H9 (cell line): ENCODE data around the gene COL28A1. TPM values are rescaled to one million over a fixed set of nuclear protein-coding genes. Genes with fewer than 3 reads are reported as not detected.

Experiments used
- DNase-seq: peaks from one replicate; pipeline ENCODE4 v3.0.0-alpha.2; 2017
- H2AFZ ChIP-seq: one replicate; pipeline ENCODE4 v1.6.1; 2013; ENCODE audit warnings: mild to moderate bottlenecking, low read length, control low read depth, moderate library complexity
- H2AK5ac ChIP-seq: 2 replicates; pipeline ENCODE4 v1.6.1; 2013; ENCODE audit warnings: low read length, control low read depth, mixed read lengths; ENCODE audit not compliant: insufficient read length
- H2BK120ac ChIP-seq: one replicate; pipeline ENCODE4 v1.6.1; 2013; ENCODE audit warnings: low read depth, mild to moderate bottlenecking, low read length, control low read depth, inconsistent platforms; ENCODE audit not compliant: poor library complexity, severe bottlenecking
- H2BK12ac ChIP-seq: 2 replicates; pipeline ENCODE4 v1.6.1; 2013; ENCODE audit warnings: low read length, control low read depth, mixed read lengths, low read depth; ENCODE audit not compliant: insufficient read length
- H2BK15ac ChIP-seq: 2 replicates; pipeline ENCODE4 v1.6.1; 2013; ENCODE audit warnings: low read depth, low read length, control low read depth
- H2BK20ac ChIP-seq: one replicate; pipeline ENCODE4 v1.6.1; 2013; ENCODE audit warnings: low read depth, mild to moderate bottlenecking, low read length, control low read depth, inconsistent platforms; ENCODE audit not compliant: poor library complexity, severe bottlenecking
- H2BK5ac ChIP-seq: 2 replicates; pipeline ENCODE4 v1.6.1; 2013; ENCODE audit warnings: low read length, control low read depth, mixed read lengths; ENCODE audit not compliant: insufficient read length
- H3K14ac ChIP-seq: 2 replicates; pipeline ENCODE4 v1.6.1; 2013; ENCODE audit warnings: low read length, control low read depth; ENCODE audit not compliant: insufficient read depth
- H3K18ac ChIP-seq: 2 replicates; pipeline ENCODE4 v1.6.1; 2013; ENCODE audit warnings: low read depth, mild to moderate bottlenecking, mixed read lengths, low read length, control low read depth; ENCODE audit not compliant: insufficient read length
- H3K23ac ChIP-seq: 2 replicates; pipeline ENCODE4 v1.6.1; 2013; ENCODE audit warnings: low read length, control low read depth, mixed read lengths, low read depth; ENCODE audit not compliant: insufficient read length
- H3K23me2 ChIP-seq: 2 replicates; pipeline ENCODE4 v1.6.1; 2013; ENCODE audit warnings: low read depth, mild to moderate bottlenecking, mixed read lengths, low read length, control low read depth; ENCODE audit not compliant: insufficient read length, poor library complexity, severe bottlenecking
- H3K27ac ChIP-seq: 2 replicates; pipeline ENCODE4 v1.5.1; 2013; ENCODE audit warnings: low read length, control low read depth, mixed read lengths, low read depth; ENCODE audit not compliant: insufficient read length
- H3K27me3 ChIP-seq: 2 replicates; pipeline ENCODE4 v1.6.1; 2013; ENCODE audit warnings: low read length, control low read depth, inconsistent platforms; ENCODE audit not compliant: insufficient read depth
- H3K4ac ChIP-seq: 2 replicates; pipeline ENCODE4 v1.6.1; 2013; ENCODE audit warnings: low read depth, mild to moderate bottlenecking, control low read depth, inconsistent platforms, low read length, moderate library complexity
- H3K4me1 ChIP-seq: 2 replicates; pipeline ENCODE4 v1.6.1; 2013; ENCODE audit warnings: low read length, control low read depth, inconsistent platforms; ENCODE audit not compliant: insufficient read depth
- H3K4me2 ChIP-seq: 2 replicates; pipeline ENCODE4 v1.6.1; 2013; ENCODE audit warnings: low read length, control low read depth, mixed read lengths; ENCODE audit not compliant: insufficient read length, insufficient read depth
- H3K56ac ChIP-seq: 2 replicates; pipeline ENCODE4 v1.6.1; 2013; ENCODE audit warnings: low read depth, mild to moderate bottlenecking, mixed read lengths, low read length, control low read depth; ENCODE audit not compliant: insufficient read length
- H3K79me1 ChIP-seq: 2 replicates; pipeline ENCODE4 v1.6.1; 2013; ENCODE audit warnings: low read depth, mild to moderate bottlenecking, moderate library complexity, low read length, control low read depth, inconsistent platforms; ENCODE audit not compliant: insufficient read depth, poor library complexity, severe bottlenecking
- H3K79me2 ChIP-seq: 2 replicates; pipeline ENCODE4 v1.6.1; 2013; ENCODE audit warnings: low read length, control low read depth, inconsistent platforms; ENCODE audit not compliant: insufficient read depth
- H3K9ac ChIP-seq: 2 replicates; pipeline ENCODE4 v1.6.1; 2013; ENCODE audit warnings: low read length, control low read depth, mixed read lengths; ENCODE audit not compliant: insufficient read length; ENCODE audit errors: extremely low read depth
- H3K9me3 ChIP-seq: one replicate; pipeline ENCODE4 v1.6.1; 2013; ENCODE audit warnings: low read depth, low read length, inconsistent platforms; ENCODE audit not compliant: control insufficient read depth
- H3T11ph ChIP-seq: one replicate; pipeline ENCODE4 v1.6.1; 2013; ENCODE audit warnings: mild to moderate bottlenecking, low read length, control low read depth, inconsistent platforms
- H4K20me1 ChIP-seq: one replicate; pipeline ENCODE4 v1.6.1; 2013; ENCODE audit not compliant: control insufficient read depth, insufficient read length, insufficient read depth
- H4K5ac ChIP-seq: 2 replicates; pipeline ENCODE4 v1.6.1; 2013; ENCODE audit warnings: low read depth, mild to moderate bottlenecking, mixed read lengths, low read length, control low read depth; ENCODE audit not compliant: insufficient read length
- H4K8ac ChIP-seq: replicated peaks from 2 replicates; pipeline ENCODE4 v1.6.1; 2013; ENCODE audit warnings: low read length, control low read depth, mixed read lengths, low read depth; ENCODE audit not compliant: insufficient read length
- H4K91ac ChIP-seq: 2 replicates; pipeline ENCODE4 v1.6.1; 2013; ENCODE audit warnings: low read depth, mild to moderate bottlenecking, moderate library complexity, mixed read lengths, low read length, control low read depth; ENCODE audit not compliant: insufficient read length
- H3K27ac Mint-ChIP-seq, 3 experiments: 2 replicates in 2 of 3; 3 replicates in 1 of 3; pipeline ENCODE4 v1.8.0; 2020 to 2021; ENCODE audit warnings: mixed read lengths in 3 of 3, mild to moderate bottlenecking in 1 of 3, moderate library complexity in 1 of 3
- H3K27me3 Mint-ChIP-seq: 2 replicates; pipeline ENCODE4 v1.8.0; 2021; ENCODE audit warnings: low read depth, mild to moderate bottlenecking, moderate library complexity, mixed read lengths
- H3K36me3 Mint-ChIP-seq, 3 experiments: 2 replicates in 2 of 3; 3 replicates in 1 of 3; pipeline ENCODE4 v1.8.0; 2020 to 2021; ENCODE audit warnings: low read depth in 3 of 3, mixed read lengths in 3 of 3; ENCODE audit not compliant: insufficient read depth in 1 of 3
- H3K4me1 Mint-ChIP-seq, 2 experiments: 2 replicates each; pipeline ENCODE4 v1.8.0; 2020; ENCODE audit warnings: mixed read lengths in 2 of 2
- H3K4me3 Mint-ChIP-seq, 2 experiments: 2 replicates in 1 of 2; 3 replicates in 1 of 2; pipeline ENCODE4 v1.8.0; 2020 to 2021; ENCODE audit warnings: mild to moderate bottlenecking in 2 of 2, mixed read lengths in 2 of 2, moderate library complexity in 1 of 2
- H3K9me3 Mint-ChIP-seq, 2 experiments: 2 replicates in 1 of 2; 3 replicates in 1 of 2; pipeline ENCODE4 v1.8.0; 2020; ENCODE audit warnings: mild to moderate bottlenecking in 2 of 2, mixed read lengths in 2 of 2, moderate library complexity in 1 of 2
- WGBS: extraction: QIAGEN DNeasy Blood & Tissue Kit; methylation state at CpG from one replicate; pipeline ENCODE4 v1.1.7; 2013; ENCODE audit warnings: missing lambda C conversion rate, low lambda C conversion rate, mixed read lengths; ENCODE audit not compliant: insufficient read length; ENCODE audit errors: extremely low coverage; 5-methylcytosine and 5-hydroxymethylcytosine counted together
- total RNA-seq: library from RNA; stranded (reverse); gene quantifications from 2 replicates; pipeline ENCODE4 v1.2.1, GENCODE V29; 2021
- TF ChIP-seq, protein P1 (sequence below): fragments of 200-600 bp; sonication (generic); conservative IDR thresholded peaks from 3 replicates; pipeline ENCODE4 v1.8.0; 2021; ENCODE audit warnings: antibody characterized with exemption, mild to moderate bottlenecking

Gene COL28A1
- total RNA-seq, 1 experiment from 2014 or later, result 0.66 TPM

DNA sequence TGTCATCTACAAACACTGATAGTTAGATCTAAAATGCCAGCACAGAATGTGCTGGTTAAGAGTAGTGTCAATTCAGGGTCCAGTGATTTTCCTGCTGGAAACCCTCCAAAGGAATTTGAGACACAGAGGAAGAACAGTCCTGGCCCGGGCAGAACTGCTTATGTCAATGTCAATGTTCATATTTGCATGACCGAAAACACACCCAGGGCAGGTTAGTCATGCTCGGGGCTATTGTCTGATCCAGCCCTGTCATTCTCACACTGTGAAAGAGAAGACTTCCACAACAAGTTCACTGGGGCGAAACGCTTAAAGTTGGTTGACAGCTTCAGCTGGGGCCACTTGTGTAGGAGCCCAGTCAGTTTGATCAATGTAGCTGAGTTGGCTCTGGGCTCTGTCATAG is 214.0 kb downstream of the COL28A1 start:
- no peak overlapping the region for H2BK120ac ChIP-seq
- no peak overlapping the region for H2BK20ac ChIP-seq
- no peaks in the 10 kb centered on the region for H3K27me3 ChIP-seq
- no peaks in the 10 kb centered on the region; a peak in 1 of 5 replicates for H3K9me3 Mint-ChIP-seq
- no peaks in the 10 kb centered on the region for H3K79me1 ChIP-seq
- no peaks in the 10 kb centered on the region for H3K36me3 Mint-ChIP-seq
- no peak overlapping the region for H3K27ac ChIP-seq
- H3K14ac ChIP-seq, result no peak overlapping the region
- no peaks in the 10 kb centered on the region for H4K20me1 ChIP-seq
- no peak overlapping the region for H2BK15ac ChIP-seq
- no CpG with 5 or more reads among the region's 5 CpGs for WGBS
- no peak overlapping the region for H3K27ac Mint-ChIP-seq
- no peak overlapping the region for H2BK5ac ChIP-seq
- no peak overlapping the region for H4K8ac ChIP-seq
- TF ChIP-seq, protein P1, sequence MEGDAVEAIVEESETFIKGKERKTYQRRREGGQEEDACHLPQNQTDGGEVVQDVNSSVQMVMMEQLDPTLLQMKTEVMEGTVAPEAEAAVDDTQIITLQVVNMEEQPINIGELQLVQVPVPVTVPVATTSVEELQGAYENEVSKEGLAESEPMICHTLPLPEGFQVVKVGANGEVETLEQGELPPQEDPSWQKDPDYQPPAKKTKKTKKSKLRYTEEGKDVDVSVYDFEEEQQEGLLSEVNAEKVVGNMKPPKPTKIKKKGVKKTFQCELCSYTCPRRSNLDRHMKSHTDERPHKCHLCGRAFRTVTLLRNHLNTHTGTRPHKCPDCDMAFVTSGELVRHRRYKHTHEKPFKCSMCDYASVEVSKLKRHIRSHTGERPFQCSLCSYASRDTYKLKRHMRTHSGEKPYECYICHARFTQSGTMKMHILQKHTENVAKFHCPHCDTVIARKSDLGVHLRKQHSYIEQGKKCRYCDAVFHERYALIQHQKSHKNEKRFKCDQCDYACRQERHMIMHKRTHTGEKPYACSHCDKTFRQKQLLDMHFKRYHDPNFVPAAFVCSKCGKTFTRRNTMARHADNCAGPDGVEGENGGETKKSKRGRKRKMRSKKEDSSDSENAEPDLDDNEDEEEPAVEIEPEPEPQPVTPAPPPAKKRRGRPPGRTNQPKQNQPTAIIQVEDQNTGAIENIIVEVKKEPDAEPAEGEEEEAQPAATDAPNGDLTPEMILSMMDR, result no peak
- no peak overlapping the region for H3K18ac ChIP-seq
- H3K56ac ChIP-seq, result no peak overlapping the region
- H3K27me3 Mint-ChIP-seq, result peaks cover 3% of the 10 kb centered on the region; the same call in 1 of the 2 replicates
- no peak overlapping the region for H2AK5ac ChIP-seq
- H4K5ac ChIP-seq, result no peak overlapping the region
- no peak for DNase-seq
- H3K4me1 ChIP-seq, result no peaks in the 10 kb centered on the region
- H3K4me3 Mint-ChIP-seq, result no peak overlapping the region
- no peak overlapping the region for H3K4ac ChIP-seq
- H3T11ph ChIP-seq, result no peak overlapping the region
- H3K79me2 ChIP-seq, result no peaks in the 10 kb centered on the region
- no peaks in the 10 kb centered on the region for H3K23me2 ChIP-seq
- H3K4me2 ChIP-seq, result no peak overlapping the region
- no peak overlapping the region for H3K9ac ChIP-seq
- H2BK12ac ChIP-seq, result no peak overlapping the region
- peaks cover 4 to 5% of the 10 kb centered on the region in 2 experiments; a peak in 2 of 4 replicates for H3K4me1 Mint-ChIP-seq
- no peak overlapping the region for H3K23ac ChIP-seq
- H4K91ac ChIP-seq, result no peak overlapping the region
- H2AFZ ChIP-seq, result no peak overlapping the region
- no peaks in the 10 kb centered on the region for H3K9me3 ChIP-seq
